ENCODE results near the gene DDX24. TPM values are rescaled to one million over a fixed set of nuclear protein-coding genes. Genes with fewer than 3 reads are reported as not detected.

The DDX24 gene
- total RNA-seq, 1 experiment from 2014 or later: 135 TPM

DNA sequence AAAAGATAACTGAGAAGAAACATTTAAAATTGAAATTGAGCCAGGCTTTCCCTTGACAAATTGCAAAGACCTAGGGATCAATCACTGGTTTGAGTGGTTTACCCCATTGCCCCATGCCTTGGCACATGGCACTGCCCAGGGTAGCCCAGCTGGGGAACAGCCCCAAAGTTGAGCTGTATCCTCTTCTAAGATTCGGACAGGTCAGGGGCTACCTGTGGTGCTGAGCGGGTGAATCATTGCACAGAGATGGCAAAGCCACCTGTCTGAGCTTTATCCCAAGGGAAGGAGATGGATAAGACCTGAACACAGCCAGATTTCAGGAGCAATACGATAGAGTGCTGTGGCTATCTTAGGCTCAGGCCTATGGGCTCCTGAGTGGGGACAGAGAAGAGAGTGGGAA lies 41.4 kb upstream of the DDX24 start:
- ChIA-PET POLR2A (interaction anchor here (0.9 kb wide), 1 partner anchor 12 kb away, joined by 4 read pairs; the partner anchor contains the start of gene IFI27), CTCF (no interaction called here)
- BruUV-seq (replicated peaks): no TSS peak
- TF ChIP-seq, protein P1, sequence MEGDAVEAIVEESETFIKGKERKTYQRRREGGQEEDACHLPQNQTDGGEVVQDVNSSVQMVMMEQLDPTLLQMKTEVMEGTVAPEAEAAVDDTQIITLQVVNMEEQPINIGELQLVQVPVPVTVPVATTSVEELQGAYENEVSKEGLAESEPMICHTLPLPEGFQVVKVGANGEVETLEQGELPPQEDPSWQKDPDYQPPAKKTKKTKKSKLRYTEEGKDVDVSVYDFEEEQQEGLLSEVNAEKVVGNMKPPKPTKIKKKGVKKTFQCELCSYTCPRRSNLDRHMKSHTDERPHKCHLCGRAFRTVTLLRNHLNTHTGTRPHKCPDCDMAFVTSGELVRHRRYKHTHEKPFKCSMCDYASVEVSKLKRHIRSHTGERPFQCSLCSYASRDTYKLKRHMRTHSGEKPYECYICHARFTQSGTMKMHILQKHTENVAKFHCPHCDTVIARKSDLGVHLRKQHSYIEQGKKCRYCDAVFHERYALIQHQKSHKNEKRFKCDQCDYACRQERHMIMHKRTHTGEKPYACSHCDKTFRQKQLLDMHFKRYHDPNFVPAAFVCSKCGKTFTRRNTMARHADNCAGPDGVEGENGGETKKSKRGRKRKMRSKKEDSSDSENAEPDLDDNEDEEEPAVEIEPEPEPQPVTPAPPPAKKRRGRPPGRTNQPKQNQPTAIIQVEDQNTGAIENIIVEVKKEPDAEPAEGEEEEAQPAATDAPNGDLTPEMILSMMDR (IDR thresholded peaks at IDR 0.05; ENCODE audit: unreplicated experiment): no peak
- no peak overlapping the region for H3K4me3 Mint-ChIP-seq (ENCODE audit: unreplicated experiment)
- peaks cover 6% of the 10 kb centered on the region for H3K4me1 Mint-ChIP-seq (ENCODE audit: insufficient read depth, unreplicated experiment)
- no peaks in the 10 kb centered on the region for H3K27me3 Mint-ChIP-seq (ENCODE audit: insufficient read depth, unreplicated experiment)
- peaks cover 8% of the 10 kb centered on the region for H3K9me3 Mint-ChIP-seq (ENCODE audit: unreplicated experiment)
- intact Hi-C loops (cut with micrococcal nuclease): no loop called here
- DNase-seq (ENCODE audit: unreplicated experiment): no peak
- H3K27ac Mint-ChIP-seq (ENCODE audit: low read depth, unreplicated experiment): no peak overlapping the region
- H3K36me3 Mint-ChIP-seq (ENCODE audit: insufficient read depth, unreplicated experiment): peaks cover 6% of the 10 kb centered on the region

DNA sequence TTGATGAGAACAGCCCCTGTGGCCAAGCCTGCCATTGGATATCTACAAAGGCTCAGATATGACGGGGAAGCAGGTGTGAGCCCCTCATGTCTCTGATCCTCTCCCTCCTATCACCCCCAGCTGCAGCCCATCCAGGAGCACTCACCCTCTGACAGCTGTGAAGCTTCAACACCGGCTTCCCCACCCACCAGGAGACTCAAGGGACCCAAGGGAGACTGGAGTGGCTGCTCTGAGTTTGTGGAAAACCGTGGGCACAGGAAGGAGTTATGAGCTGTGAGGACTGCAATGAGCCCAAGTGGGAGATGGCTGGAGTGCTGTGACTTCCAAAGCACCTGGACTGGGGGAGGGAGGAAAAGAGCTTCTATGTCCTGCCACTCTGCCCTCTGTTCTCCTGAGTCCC lies 40.5 kb upstream of the DDX24 start:
- Mint-ChIP-seq H3K9me3 (ENCODE audit: unreplicated experiment) (peaks cover 8% of the 10 kb centered on the region), H3K36me3 (ENCODE audit: insufficient read depth, unreplicated experiment) (peaks cover 6% of the 10 kb centered on the region), H3K4me3 (ENCODE audit: unreplicated experiment) (no peak overlapping the region), H3K27me3 (ENCODE audit: insufficient read depth, unreplicated experiment) (no peaks in the 10 kb centered on the region), H3K4me1 (ENCODE audit: insufficient read depth, unreplicated experiment) (peaks cover 6% of the 10 kb centered on the region), H3K27ac (ENCODE audit: low read depth, unreplicated experiment) (no peak overlapping the region)
- ChIA-PET POLR2A (no interaction called here), CTCF (no interaction called here)
- TF ChIP-seq, protein P1 (IDR thresholded peaks at IDR 0.05; ENCODE audit: unreplicated experiment): no peak
- no peak for DNase-seq (ENCODE audit: unreplicated experiment)
- intact Hi-C loops (cut with micrococcal nuclease): no loop called here
- BruUV-seq (replicated peaks): no TSS peak

DNA sequence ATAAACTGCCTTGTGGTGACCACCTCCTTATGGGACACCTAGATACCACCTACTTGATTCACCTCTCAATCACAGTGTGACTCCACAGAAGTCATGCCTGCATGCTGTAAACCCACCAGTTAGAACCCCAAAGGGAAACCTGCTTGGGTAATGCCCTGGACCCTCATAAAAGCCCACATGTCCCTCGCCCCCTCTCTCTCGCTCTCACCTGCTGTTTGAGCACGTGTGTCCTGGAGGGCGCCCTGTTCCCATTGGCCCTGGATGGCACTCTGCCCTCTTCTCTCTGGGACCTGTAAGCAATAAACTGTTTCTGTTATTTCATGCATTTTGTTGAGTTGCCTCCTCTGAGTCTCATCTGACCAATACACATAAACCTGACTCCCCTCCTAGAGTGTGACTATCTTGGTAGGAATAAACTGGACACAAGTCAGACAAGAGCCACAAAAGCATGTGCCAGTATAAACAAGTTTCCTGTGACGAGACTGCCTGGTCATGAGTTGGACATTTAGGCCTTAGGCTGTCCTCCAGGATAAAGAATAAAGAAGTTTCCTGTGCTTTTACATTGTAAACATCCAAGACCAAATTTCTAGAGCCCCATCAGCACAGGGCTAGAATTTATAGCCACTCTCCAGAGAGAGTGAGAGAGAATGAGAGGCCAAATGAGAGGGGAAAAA lies 39.8 kb upstream of the DDX24 start:
- Mint-ChIP-seq H3K27ac (ENCODE audit: low read depth, unreplicated experiment) (no peak overlapping the region), H3K27me3 (ENCODE audit: insufficient read depth, unreplicated experiment) (no peaks in the 10 kb centered on the region), H3K4me3 (ENCODE audit: unreplicated experiment) (no peak overlapping the region), H3K9me3 (ENCODE audit: unreplicated experiment) (peaks cover 8% of the 10 kb centered on the region), H3K36me3 (ENCODE audit: insufficient read depth, unreplicated experiment) (peaks cover 6% of the 10 kb centered on the region), H3K4me1 (ENCODE audit: insufficient read depth, unreplicated experiment) (peaks cover 6% of the 10 kb centered on the region)
- ChIA-PET CTCF (no interaction called here), POLR2A (no interaction called here)
- TF ChIP-seq, protein P1 (IDR thresholded peaks at IDR 0.05; ENCODE audit: unreplicated experiment): no peak
- DNase-seq (ENCODE audit: unreplicated experiment): no peak
- intact Hi-C loops (cut with micrococcal nuclease): no loop called here
- BruUV-seq (replicated peaks): no TSS peak

DNA sequence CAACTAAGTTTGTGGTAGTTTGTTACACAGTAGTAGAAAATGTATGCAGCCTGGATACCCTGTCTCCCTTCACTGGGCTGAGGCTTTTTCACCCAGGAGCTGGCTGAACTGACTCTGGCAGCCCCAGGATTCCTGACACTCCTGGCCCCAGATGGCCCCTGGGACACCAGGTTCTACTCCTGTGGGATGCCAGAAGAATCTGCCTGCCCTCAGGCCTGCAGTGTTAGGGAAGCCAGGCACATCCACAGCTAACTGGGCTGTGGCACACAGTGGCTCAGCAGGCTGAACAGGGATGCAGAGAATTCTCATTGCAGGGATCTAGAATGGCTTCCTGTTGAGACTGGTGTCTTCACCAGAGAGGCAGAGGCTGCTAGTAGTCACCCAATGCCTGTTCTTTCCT lies 38.1 kb upstream of the DDX24 start:
- no peaks in the 10 kb centered on the region for H3K27me3 Mint-ChIP-seq (ENCODE audit: insufficient read depth, unreplicated experiment)
- ChIA-PET CTCF (no interaction called here), POLR2A (no interaction called here)
- peaks cover 11% of the 10 kb centered on the region for H3K4me1 Mint-ChIP-seq (ENCODE audit: insufficient read depth, unreplicated experiment)
- DNase-seq (ENCODE audit: unreplicated experiment): no peak
- BruUV-seq (replicated peaks): no TSS peak
- intact Hi-C loops (cut with micrococcal nuclease): no loop called here
- TF ChIP-seq, protein P1 (IDR thresholded peaks at IDR 0.05; ENCODE audit: unreplicated experiment): no peak
- H3K9me3 Mint-ChIP-seq (ENCODE audit: unreplicated experiment): peaks cover 8% of the 10 kb centered on the region
- H3K4me3 Mint-ChIP-seq (ENCODE audit: unreplicated experiment): no peak overlapping the region
- no peak overlapping the region for H3K27ac Mint-ChIP-seq (ENCODE audit: low read depth, unreplicated experiment)
- peaks cover 6% of the 10 kb centered on the region for H3K36me3 Mint-ChIP-seq (ENCODE audit: insufficient read depth, unreplicated experiment)
